K562 (cell line): ENCODE measurements around the gene TMEM43. TPM values are rescaled to one million over a fixed set of nuclear protein-coding genes. Genes with fewer than 3 reads are reported as not detected.

Source experiments
- ATAC-seq: fragments of 200-7000 bp; cut with Tn5 transposase; 3 replicates; pipeline ENCODE4 v1.9.1; 2020; ENCODE audit warnings: moderate library complexity
- BruUV-seq: library from RNA; stranded (reverse); fragments of 400-500 nt; replicated peaks from 2 replicates; lab custom pipeline; 2021; lab: Mats Ljungman, UMichigan
- CTCF ChIA-PET: fragments of 300-600 bp; formaldehyde crosslinking; extraction: SDS; loops from one replicate; lab custom pipeline; 2021; ENCODE audit warnings: low intra/inter-chr PET ratio; lab: Yijun Ruan, JAX
- POLR2A ChIA-PET: fragments of 300-600, 350-650 bp; sonication (Branson Sonifier 250); formaldehyde crosslinking; extraction: SDS; loops from one replicate; lab custom pipeline; 2021; ENCODE audit warnings: antibody characterized with exemption, inconsistent platforms; lab: Yijun Ruan, JAX
- DNase-seq, 4 experiments: peaks; one replicate each; pipeline versions ENCODE4 v3.0.0 to v3.0.0-alpha.2; 2011 to 2018; ENCODE audit warnings: low spot score in 3 of 4, mixed read lengths in 3 of 4; ENCODE audit errors: extremely low read depth in 1 of 4
- FAIRE-seq: peaks from 2 replicates; lab custom pipeline; 2011; peaks lifted over from hg19 to GRCh38; lab: Jason Lieb, UNC
- H2AFZ ChIP-seq: 2 replicates; pipeline ENCODE4 v1.6.0; 2011; ENCODE audit warnings: low read depth, low read length, control low read depth, inconsistent platforms
- H3K27ac ChIP-seq: fragments of 200-600 bp; 3 replicates; pipeline ENCODE4 v1.8.0; 2011; ENCODE audit warnings: low read depth, mild to moderate bottlenecking, control low read depth, inconsistent platforms, low read length, moderate library complexity, mixed read lengths; ENCODE audit errors: extremely low read depth
- H3K27me3 ChIP-seq, 2 experiments: fragments of 300-600 bp in 1 of 2; 2 replicates in 1 of 2; 3 replicates in 1 of 2; pipeline versions ENCODE4 v1.6.0 to v1.8.0; 2011; ENCODE audit warnings: inconsistent platforms in 2 of 2, low read length in 2 of 2, mild to moderate bottlenecking in 1 of 2, mixed read lengths in 1 of 2, moderate library complexity in 1 of 2; ENCODE audit not compliant: control insufficient read depth in 2 of 2, insufficient read depth in 2 of 2
- H3K36me3 ChIP-seq: fragments of 300-600 bp; 3 replicates; pipeline ENCODE4 v1.8.0; 2011; ENCODE audit warnings: mild to moderate bottlenecking, low read length, inconsistent platforms; ENCODE audit not compliant: control insufficient read depth, insufficient read depth
- H3K4me1 ChIP-seq, 2 experiments: fragments of 200-600 bp in 1 of 2; replicated peaks in 1 of 2; 2 replicates in 1 of 2; 3 replicates in 1 of 2; pipeline versions ENCODE4 v1.5.1 to v1.8.0; 2011; ENCODE audit warnings: inconsistent platforms in 2 of 2, low read length in 2 of 2, mild to moderate bottlenecking in 1 of 2, mixed read lengths in 1 of 2, moderate library complexity in 1 of 2; ENCODE audit not compliant: control insufficient read depth in 2 of 2, insufficient read depth in 2 of 2
- H3K4me2 ChIP-seq: 2 replicates; pipeline ENCODE4 v1.6.1; 2011; ENCODE audit warnings: low read length, control low read depth, inconsistent platforms, mixed read lengths; ENCODE audit not compliant: insufficient read depth
- H3K4me3 ChIP-seq: fragments of 200-600 bp; sonication (generic), shearing (Covaris generic); 2 replicates; pipeline ENCODE4 v1.5.1; 2016; ENCODE audit warnings: control low read depth, inconsistent platforms
- H3K79me2 ChIP-seq: fragments of 200-600 bp; 3 replicates; pipeline ENCODE4 v1.8.0; 2011; ENCODE audit warnings: low read length, inconsistent platforms; ENCODE audit not compliant: control insufficient read depth, insufficient read depth
- H3K9ac ChIP-seq, 2 experiments: 2 replicates each; pipeline versions ENCODE4 v1.6.0 to v1.6.1; 2011; ENCODE audit warnings: low read depth in 2 of 2, low read length in 2 of 2, control low read depth in 1 of 2, inconsistent platforms in 1 of 2, mild to moderate bottlenecking in 1 of 2, mixed read lengths in 1 of 2; ENCODE audit not compliant: insufficient read depth in 1 of 2
- H3K9me1 ChIP-seq: one replicate; pipeline ENCODE4 v1.6.0; 2011; ENCODE audit warnings: inconsistent platforms, mild to moderate bottlenecking, low read length, moderate library complexity; ENCODE audit not compliant: control insufficient read depth, insufficient read depth
- H3K9me3 ChIP-seq: replicated peaks from 2 replicates; pipeline ENCODE4 v1.5.1; 2011; ENCODE audit warnings: low read depth, low read length, inconsistent platforms; ENCODE audit not compliant: control insufficient read depth, insufficient read depth
- H4K20me1 ChIP-seq: replicated peaks from 2 replicates; pipeline ENCODE4 v1.6.1; 2011; ENCODE audit warnings: low read length, inconsistent platforms, mixed read lengths; ENCODE audit not compliant: control insufficient read depth, insufficient read depth
- CREBBP ChIP-seq: IDR thresholded peaks from one replicate; pipeline ENCODE4 v1.6.1; 2012; ENCODE audit warnings: low read depth, mild to moderate bottlenecking, control low read depth, inconsistent platforms, low read length
- ELF4 ChIP-seq: fragments of 450-650 bp; formaldehyde crosslinking; IDR thresholded peaks from 2 replicates; pipeline ENCODE4 v1.4.0; 2022; ENCODE audit warnings: missing genetic modification characterization
- FUS ChIP-seq: fragments of 200-400 bp; formaldehyde crosslinking; optimal IDR thresholded peaks from 2 replicates; pipeline ENCODE3; 2017; ENCODE audit warnings: low read depth, low read length
- SMAD4 ChIP-seq: fragments of 250-450 bp; sonication (Bioruptor Pico); conservative IDR thresholded peaks from 2 replicates; pipeline ENCODE4 v1.8.0; 2021; ENCODE audit warnings: inconsistent platforms, mild to moderate bottlenecking, moderate library complexity
- SREBF1 ChIP-seq: fragments of 150-350 bp; IDR thresholded peaks from 2 replicates; pipeline ENCODE4 v1.6.1; 2014; ENCODE audit warnings: antibody characterized with exemption, low read depth, low read length, borderline replicate concordance
- ZNF282 ChIP-seq: sonication (generic); formaldehyde crosslinking; IDR thresholded peaks from 2 replicates; pipeline ENCODE4 v1.8.1; 2023; ENCODE audit warnings: missing genetic modification reagents
- ZNF589 ChIP-seq: fragments of 200-800 bp; sonication (Bioruptor generic); IDR thresholded peaks from 2 replicates; pipeline ENCODE4 v1.6.1; 2016; ENCODE audit warnings: low read depth, missing genetic modification characterization, missing compliant biosample characterization
- ZNF668 ChIP-seq: fragments of 250-450 bp; sonication (Bioruptor Pico); IDR thresholded peaks from 2 replicates; pipeline ENCODE4 v1.8.0; 2022; ENCODE audit warnings: mild to moderate bottlenecking, inconsistent platforms
- WGBS: fragments of 100-300 bp; shearing (Covaris generic); methylation state at CpG from one replicate; pipeline ENCODE4 v1.1.6; 2016; ENCODE audit warnings: low coverage, mixed read lengths; ENCODE audit not compliant: insufficient coverage; ENCODE audit errors: missing lambda C conversion rate; 5-methylcytosine and 5-hydroxymethylcytosine counted together
- in situ Hi-C: fragments of 300-500 bp; cut with MboI; formaldehyde crosslinking; loops from 4 replicates; pipeline ENCODE4 v1.15.0; 2018; ENCODE audit warnings: inconsistent platforms, mixed read lengths
- intact Hi-C: fragments of 100-400 bp; cut with micrococcal nuclease; formaldehyde crosslinking; loops from 2 replicates; pipeline ENCODE4 v1.14.2; 2022
- polyA plus RNA-seq, 8 experiments: library from polyadenylated mRNA; depleted of rRNA in 4 of 8; stranded (reverse) in 5 of 8; unstranded in 3 of 8; fragments of >200 nt; fragmentation: Nextera tagmentation in 2 of 8; fragmentation: Illumina TruSeq in 1 of 8; extraction: Ambion mirVana in 2 of 8; extraction: Trizol in 1 of 8; gene quantifications; 2 replicates each; pipeline versions ENCODE4 v1.2.1 to v1.2.3, GENCODE V29; 2011 to 2014; ENCODE audit warnings: inconsistent platforms in 1 of 8, missing spikeins in 1 of 8
- total RNA-seq, 7 experiments: library from RNA; depleted of rRNA in 6 of 7; stranded (reverse); fragments of >200 nt in 6 of 7; fragmentation: Illumina TruSeq in 2 of 7; extraction: Trizol in 2 of 7; gene quantifications; 2 replicates each; pipeline versions ENCODE4 v1.2.1 to v1.2.3, GENCODE V29; 2011 to 2021; ENCODE audit warnings: low replicate concordance in 1 of 7

TMEM43 gene
- total and polyA plus RNA-seq, 9 of the 15 experiments (the other 6 are each of a cell fraction or from before 2014, with no cell fraction given) = 16.7 to 46.1 (median 35.7) TPM

- peaks cover 81% of the 10 kb centered on the region for H3K36me3 ChIP-seq
- H3K27ac ChIP-seq = no peak overlapping the region
- WGBS = 88% methylated on average over 9 of the region's 9 CpGs
- ChIA-PET CTCF (no interaction called here), POLR2A (interaction anchor here (0.6 to 3.1 kb wide), 3 partner anchors 26 to 611 kb away, joined by 3 to 11 read pairs (median 3); partner anchors contain the start of genes LSM3 and XPC)
- H3K27me3 ChIP-seq = no peaks in the 10 kb centered on the region
- H3K9ac ChIP-seq = peak overlapping the region in 1 of 2 experiments; percentile 54; a peak in 1 of 4 replicates
- intact Hi-C loops (no loop called here), in situ Hi-C loops (no loop called here)
- H3K79me2 ChIP-seq = no peaks in the 10 kb centered on the region
- H2AFZ ChIP-seq = no peak overlapping the region
- FAIRE-seq (no peak), ATAC-seq (no peak), DNase-seq (no peak)
- H4K20me1 ChIP-seq = no peaks in the 10 kb centered on the region; the same call in 1 of the 2 replicates
- H3K4me2 ChIP-seq = no peak overlapping the region
- no TSS peak for BruUV-seq
- no peaks in the 10 kb centered on the region for H3K9me3 ChIP-seq
- no peak overlapping the region for H3K4me3 ChIP-seq
- H3K4me1 ChIP-seq = peaks cover 0 to 4% of the 10 kb centered on the region in 2 experiments; a peak in 3 of 5 replicates
- TF ChIP-seq FUS = no peak
- TF ChIP-seq CREBBP = no peak
- no peak for TF ChIP-seq SMAD4 (CRISPR knock-in tag)
- TF ChIP-seq ZNF589 = no peak
- TF ChIP-seq ELF4 (CRISPR knock-in tag) = no peak
- TF ChIP-seq ZNF282 = no peak
- TF ChIP-seq SREBF1 = no peak
- no peak for TF ChIP-seq ZNF668
- TF ChIP-seq, all 486 proteins: peak for 0
- no peaks in the 10 kb centered on the region for H3K9me1 ChIP-seq
Observed at GRCh38 chr3:14150078-14150477, 25.2 kb downstream of the TMEM43 start.
